Natural killer cell treated with Interleukin-12 subunit alpha and Interleukin-12 subunit beta and Interleukin-15 and Interleukin-18, amount 100 ng/mL, for 72 hours (primary cell): ENCODE results near the gene FNDC3B. TPM values are rescaled to one million over a fixed set of nuclear protein-coding genes. Genes with fewer than 3 reads are reported as not detected.

Source experiments
- ATAC-seq, 2 donors: fragments of 150-1000 bp; cut with Tn5 transposase in 1 of 2; sonication (Bioruptor Pico), chemical (Tn5 transposase) in 1 of 2; 2 replicates each; pipeline ENCODE4 v1.10.0; 2021
- DNase-seq: peaks from one replicate; pipeline ENCODE4 v3.0.0; 2022; ENCODE audit warnings: low spot score
- H3K27ac Mint-ChIP-seq, 2 donors: 1 replicate in 1 of 2; 2 replicates in 1 of 2; pipeline ENCODE4 v1.8.0; 2022; ENCODE audit warnings: mixed read lengths in 2 of 2, mild to moderate bottlenecking in 1 of 2, moderate library complexity in 1 of 2
- H3K27me3 Mint-ChIP-seq, 2 donors: 1 replicate in 1 of 2; 2 replicates in 1 of 2; pipeline ENCODE4 v1.8.0; 2022; ENCODE audit warnings: mixed read lengths in 2 of 2
- H3K36me3 Mint-ChIP-seq: one replicate; pipeline ENCODE4 v1.8.0; 2022; ENCODE audit warnings: mixed read lengths
- H3K4me1 Mint-ChIP-seq, 2 donors: 1 replicate in 1 of 2; 2 replicates in 1 of 2; pipeline ENCODE4 v1.8.0; 2022; ENCODE audit warnings: low read depth in 2 of 2, mixed read lengths in 2 of 2, mild to moderate bottlenecking in 1 of 2
- H3K4me3 Mint-ChIP-seq: one replicate; pipeline ENCODE4 v1.8.0; 2022; ENCODE audit warnings: mixed read lengths
- H3K9me3 Mint-ChIP-seq: 2 replicates; pipeline ENCODE4 v1.8.0; 2022; ENCODE audit warnings: mixed read lengths
- total RNA-seq, 2 donors: library from RNA; stranded (reverse); gene quantifications; one replicate each; pipeline ENCODE4 v1.2.3, GENCODE V29; 2022

The FNDC3B gene
- total RNA-seq, 2 donors from 2014 or later, result 149 to 217 TPM

GRCh38 chr3:172103724-172104123 is 64.3 kb downstream of the FNDC3B start:
- Mint-ChIP-seq H3K4me3 (peak overlapping the region; percentile 19), H3K27me3 (no peaks in the 10 kb centered on the region), H3K27ac (peak overlapping the region; percentile 68 to 95), H3K4me1 (peaks cover 62 to 82% of the 10 kb centered on the region in 2 donors), H3K36me3 (no peaks in the 10 kb centered on the region), H3K9me3 (no peaks in the 10 kb centered on the region)
- no peak for ATAC-seq
- DNase-seq, result no peak

DNA sequence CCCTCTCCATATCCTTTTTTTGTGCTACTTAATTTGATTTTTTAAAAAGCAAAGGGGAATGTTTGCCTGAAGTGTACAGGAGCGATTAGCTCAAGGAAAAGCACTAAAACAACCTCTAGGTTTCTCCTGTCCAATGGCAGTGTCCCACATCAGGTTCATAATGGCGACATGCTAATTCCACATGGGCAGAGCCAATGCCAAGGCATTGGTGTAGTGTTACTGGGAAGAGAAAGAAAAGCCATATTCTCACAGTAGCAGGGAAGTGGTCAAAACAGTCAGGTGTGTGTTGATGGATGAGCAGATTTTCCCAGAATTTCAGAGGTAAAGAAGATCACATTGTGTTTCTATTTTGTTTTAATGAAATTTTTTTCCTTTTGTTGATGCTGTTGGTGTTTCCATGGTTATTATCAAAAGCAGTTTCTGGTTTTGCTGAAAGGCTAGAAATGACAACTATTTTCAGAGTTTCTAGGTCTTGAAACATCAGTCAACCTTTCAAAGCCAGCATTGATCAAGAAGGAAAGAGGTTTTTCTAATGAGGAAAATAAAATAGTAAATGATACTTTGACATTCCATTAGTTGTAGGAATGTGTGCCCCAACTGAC is 65.2 kb downstream of the FNDC3B start:
- DNase-seq (no peak), ATAC-seq (no peak)
- peaks cover 60 to 78% of the 10 kb centered on the region in 2 donors for H3K4me1 Mint-ChIP-seq
- no peaks in the 10 kb centered on the region for H3K36me3 Mint-ChIP-seq
- peak overlapping the region; percentile 98 to 100 for H3K27ac Mint-ChIP-seq
- no peaks in the 10 kb centered on the region for H3K9me3 Mint-ChIP-seq
- no peak overlapping the region for H3K4me3 Mint-ChIP-seq
- H3K27me3 Mint-ChIP-seq, result no peaks in the 10 kb centered on the region

DNA sequence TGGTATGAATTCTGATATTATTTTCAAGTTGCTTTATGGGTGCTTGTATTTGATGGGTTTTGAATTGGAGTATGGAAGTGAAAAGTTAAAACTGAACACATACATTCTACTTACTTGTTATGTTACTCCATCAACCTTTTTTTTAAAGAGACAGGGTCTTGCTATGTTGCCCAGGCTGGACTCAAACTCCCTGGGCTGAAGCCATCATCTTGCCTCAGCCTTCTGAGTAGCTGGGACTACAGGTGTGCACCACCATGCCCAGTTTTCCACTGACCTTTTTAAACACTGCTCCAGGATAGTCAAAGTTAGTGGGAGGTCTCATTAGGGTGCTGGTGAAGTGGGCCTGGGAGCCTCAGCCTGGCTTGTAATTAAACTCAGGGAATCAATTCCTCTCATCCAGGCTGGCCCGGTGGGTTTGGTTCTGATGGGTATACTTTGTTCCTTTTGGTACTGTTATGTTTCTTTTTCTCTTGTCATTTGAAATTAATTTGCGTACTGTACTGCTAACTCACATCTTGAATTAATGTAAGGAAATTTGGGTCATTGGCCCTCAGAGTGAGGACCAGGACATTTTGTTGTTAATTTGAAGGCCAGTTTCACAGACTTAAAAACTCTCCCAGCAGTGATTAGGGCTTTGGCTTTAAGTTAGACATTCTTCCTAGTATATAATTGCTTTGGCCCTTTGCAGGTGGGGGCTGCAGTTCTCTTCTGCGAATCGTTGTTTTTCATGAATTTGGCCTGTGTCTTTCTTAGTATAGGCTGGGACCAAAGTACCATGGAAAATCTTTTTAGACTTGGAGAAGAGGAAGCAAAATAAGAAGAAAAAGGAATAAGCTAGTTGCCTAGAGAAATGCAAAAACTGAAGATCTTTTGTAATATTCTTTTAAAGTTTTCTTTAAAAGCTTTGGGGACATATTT is 66.9 kb downstream of the FNDC3B start:
- DNase-seq (no peak), ATAC-seq (no peak)
- Mint-ChIP-seq H3K4me3 (peak overlapping the region; percentile 95), H3K27me3 (no peaks in the 10 kb centered on the region), H3K36me3 (no peaks in the 10 kb centered on the region), H3K9me3 (no peaks in the 10 kb centered on the region), H3K27ac (peak overlapping the region; percentile 98 to 100), H3K4me1 (peaks cover 65 to 85% of the 10 kb centered on the region in 2 donors)

- peak overlapping the region; percentile 98 to 100 for H3K27ac Mint-ChIP-seq
- ATAC-seq (peak; percentile 78 to 80), DNase-seq (peak; percentile 91)
- H3K4me1 Mint-ChIP-seq, result peaks cover 65 to 85% of the 10 kb centered on the region in 2 donors
- H3K36me3 Mint-ChIP-seq, result no peaks in the 10 kb centered on the region
- H3K27me3 Mint-ChIP-seq, result no peaks in the 10 kb centered on the region
- H3K9me3 Mint-ChIP-seq, result no peaks in the 10 kb centered on the region
- H3K4me3 Mint-ChIP-seq, result peak overlapping the region; percentile 95
These were observed 67.6 kb downstream of the FNDC3B start for GRCh38 chr3:172106989-172107388.

- ATAC-seq, result peak; percentile 89 to 92
- peak overlapping the region; percentile 95 for H3K4me3 Mint-ChIP-seq
- no peaks in the 10 kb centered on the region for H3K36me3 Mint-ChIP-seq
- H3K9me3 Mint-ChIP-seq, result no peaks in the 10 kb centered on the region
- H3K4me1 Mint-ChIP-seq, result peaks cover 63 to 85% of the 10 kb centered on the region in 2 donors
- peak overlapping the region; percentile 98 to 100 for H3K27ac Mint-ChIP-seq
- peak; percentile 85 for DNase-seq
- H3K27me3 Mint-ChIP-seq, result no peaks in the 10 kb centered on the region
These were observed 68.0 kb downstream of the FNDC3B start for GRCh38 chr3:172107403-172107802.

- Mint-ChIP-seq H3K4me1 (peaks cover 71 to 80% of the 10 kb centered on the region in 2 donors), H3K36me3 (peaks cover 16% of the 10 kb centered on the region), H3K9me3 (no peaks in the 10 kb centered on the region), H3K27ac (peak overlapping the region; percentile 98 to 100), H3K4me3 (peak overlapping the region; percentile 64), H3K27me3 (no peaks in the 10 kb centered on the region)
- DNase-seq (no peak), ATAC-seq (no peak)
These were observed 70.9 kb downstream of the FNDC3B start for GRCh38 chr3:172110127-172110779.

DNA sequence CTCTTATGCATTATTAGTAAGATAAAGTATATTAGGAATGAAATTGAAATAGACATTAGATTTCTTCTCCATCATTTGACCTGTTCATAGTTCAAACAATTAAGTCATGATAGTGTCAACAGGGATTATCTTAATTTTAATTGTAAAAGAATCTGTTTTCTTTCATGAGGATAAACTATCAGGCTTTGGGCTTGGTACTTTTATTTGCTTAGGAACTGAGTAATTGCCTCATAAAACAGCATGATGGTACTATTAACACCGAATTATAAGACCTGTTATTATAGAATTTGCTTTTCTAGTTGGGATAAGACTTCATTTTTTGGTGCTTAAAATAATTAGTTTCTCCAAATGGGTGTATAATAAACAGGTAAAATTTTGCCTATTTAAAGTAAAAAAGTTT is 71.8 kb downstream of the FNDC3B start:
- H3K27me3 Mint-ChIP-seq, result no peaks in the 10 kb centered on the region
- H3K4me3 Mint-ChIP-seq, result no peak overlapping the region
- H3K27ac Mint-ChIP-seq, result peak overlapping the region in 1 of 2 donors; percentile 100
- peaks cover 66 to 72% of the 10 kb centered on the region in 2 donors for H3K4me1 Mint-ChIP-seq
- ATAC-seq (no peak), DNase-seq (no peak)
- H3K9me3 Mint-ChIP-seq, result no peaks in the 10 kb centered on the region
- peaks cover 16% of the 10 kb centered on the region for H3K36me3 Mint-ChIP-seq

DNA sequence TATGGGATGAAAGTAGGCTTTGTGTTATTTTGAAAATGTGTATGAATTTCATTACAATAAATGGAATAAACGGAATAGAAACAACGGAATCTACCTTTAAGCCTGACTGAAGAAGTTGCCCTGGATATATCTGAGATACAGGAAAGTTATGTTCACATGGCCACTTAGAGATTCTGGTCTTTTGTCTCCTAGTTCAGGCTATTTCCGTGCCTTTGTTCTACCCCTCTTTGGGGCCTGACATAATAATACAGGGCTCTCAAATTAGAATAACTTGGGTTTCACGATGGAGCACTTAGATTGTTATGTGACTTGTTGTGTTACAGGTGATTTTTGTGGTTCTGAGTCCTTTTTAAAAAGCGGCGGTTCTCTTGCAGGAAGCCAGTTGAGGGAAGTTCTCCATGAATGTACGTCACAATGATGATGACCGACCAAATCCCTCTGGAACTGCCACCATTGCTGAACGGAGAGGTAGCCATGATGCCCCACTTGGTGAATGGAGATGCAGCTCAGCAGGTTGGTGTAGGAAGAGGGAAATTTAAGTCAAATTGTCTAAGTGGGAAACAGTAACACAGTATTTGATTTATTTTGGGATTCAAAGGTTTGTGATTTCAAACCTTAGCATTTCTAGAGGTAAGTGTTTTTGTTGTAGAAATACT is 72.8 kb downstream of the FNDC3B start:
- DNase-seq (no peak), ATAC-seq (no peak)
- Mint-ChIP-seq H3K36me3 (peaks cover 21% of the 10 kb centered on the region), H3K4me1 (peaks cover 60 to 68% of the 10 kb centered on the region in 2 donors), H3K27me3 (no peaks in the 10 kb centered on the region), H3K9me3 (no peaks in the 10 kb centered on the region), H3K4me3 (no peak overlapping the region), H3K27ac (peak overlapping the region; percentile 19 to 100)

- no peak for ATAC-seq
- no peak for DNase-seq
- peaks cover 22% of the 10 kb centered on the region for H3K36me3 Mint-ChIP-seq
- H3K4me1 Mint-ChIP-seq, result peaks cover 55 to 64% of the 10 kb centered on the region in 2 donors
- H3K27ac Mint-ChIP-seq, result peak overlapping the region in 1 of 2 donors; percentile 100
- no peaks in the 10 kb centered on the region for H3K27me3 Mint-ChIP-seq
- no peak overlapping the region for H3K4me3 Mint-ChIP-seq
- no peaks in the 10 kb centered on the region for H3K9me3 Mint-ChIP-seq
These were observed 73.3 kb downstream of the FNDC3B start for GRCh38 chr3:172112734-172113120.

GRCh38 chr3:172113710-172114109 is 74.3 kb downstream of the FNDC3B start:
- H3K4me3 Mint-ChIP-seq, result no peak overlapping the region
- H3K27ac Mint-ChIP-seq, result peak overlapping the region in 1 of 2 donors; percentile 57
- H3K27me3 Mint-ChIP-seq, result no peaks in the 10 kb centered on the region
- no peak for ATAC-seq
- peaks cover 30% of the 10 kb centered on the region for H3K36me3 Mint-ChIP-seq
- H3K9me3 Mint-ChIP-seq, result no peaks in the 10 kb centered on the region
- no peak for DNase-seq
- peaks cover 58 to 62% of the 10 kb centered on the region in 2 donors for H3K4me1 Mint-ChIP-seq

- peaks cover 39% of the 10 kb centered on the region for H3K36me3 Mint-ChIP-seq
- H3K27me3 Mint-ChIP-seq, result no peaks in the 10 kb centered on the region
- ATAC-seq, result no peak
- H3K4me3 Mint-ChIP-seq, result no peak overlapping the region
- no peaks in the 10 kb centered on the region for H3K9me3 Mint-ChIP-seq
- H3K4me1 Mint-ChIP-seq, result peaks cover 54 to 61% of the 10 kb centered on the region in 2 donors
- no peak for DNase-seq
- H3K27ac Mint-ChIP-seq, result peak overlapping the region in 1 of 2 donors; percentile 24
These were observed 75.7 kb downstream of the FNDC3B start for GRCh38 chr3:172115059-172115458.

- peaks cover 42% of the 10 kb centered on the region for H3K36me3 Mint-ChIP-seq
- H3K4me3 Mint-ChIP-seq, result no peak overlapping the region
- H3K27me3 Mint-ChIP-seq, result no peaks in the 10 kb centered on the region
- H3K27ac Mint-ChIP-seq, result peak overlapping the region in 1 of 2 donors; percentile 24
- H3K9me3 Mint-ChIP-seq, result no peaks in the 10 kb centered on the region
- ATAC-seq (no peak), DNase-seq (no peak)
- H3K4me1 Mint-ChIP-seq, result peaks cover 50 to 59% of the 10 kb centered on the region in 2 donors
These were observed 76.4 kb downstream of the FNDC3B start for GRCh38 chr3:172115787-172116186.

GRCh38 chr3:172118019-172118418 is 78.6 kb downstream of the FNDC3B start:
- peak overlapping the region in 1 of 2 donors; percentile 4 for H3K27ac Mint-ChIP-seq
- ATAC-seq, result no peak

More at GRCh38 chr3:172118019-172118418, 78.6 kb downstream of the FNDC3B start:
- Mint-ChIP-seq H3K4me3 (no peak overlapping the region), H3K36me3 (peaks cover 48% of the 10 kb centered on the region), H3K27me3 (no peaks in the 10 kb centered on the region), H3K9me3 (no peaks in the 10 kb centered on the region), H3K4me1 (peaks cover 46 to 56% of the 10 kb centered on the region in 2 donors)
- no peak for DNase-seq
